Gastroesophageal sphincter (tissue), 4 donors: ENCODE measurements around the gene RASGRP4. TPM values are rescaled to one million over a fixed set of nuclear protein-coding genes. Genes with fewer than 3 reads are reported as not detected.
"Not testable (repeated sequence)": the region's sequence is repeated elsewhere in the genome, so short reads cannot be mapped to it uniquely, and the experiment has no call there.

Experiments
- ATAC-seq: fragments of 150-250 bp; one replicate; pipeline ENCODE4 v1.9.1; 2016; ENCODE audit warnings: mild to moderate bottlenecking, moderate library complexity
- H3K27ac ChIP-seq, 4 donors: fragments of 200-600 bp; sonication (generic) in 3 of 4; 1 replicate in 3 of 4; 2 replicates in 1 of 4; pipeline ENCODE4 v1.5.1; 2016 to 2019
- H3K27me3 ChIP-seq: fragments of 200-600 bp; sonication (generic); one replicate; pipeline ENCODE4 v1.5.1; 2019
- H3K36me3 ChIP-seq, 2 donors: fragments of 200-600 bp; sonication (generic); one replicate each; pipeline ENCODE4 v1.5.1; 2019; ENCODE audit warnings: control low read depth in 1 of 2
- H3K4me1 ChIP-seq, 3 donors: fragments of 200-600 bp; sonication (generic); 1 replicate in 2 of 3; 2 replicates in 1 of 3; pipeline ENCODE4 v1.5.1; 2016 to 2019; ENCODE audit warnings: control low read depth in 2 of 3
- H3K4me3 ChIP-seq, 2 donors: fragments of 200-600 bp; sonication (generic); one replicate each; pipeline ENCODE4 v1.5.1; 2019; ENCODE audit warnings: mild to moderate bottlenecking in 1 of 2, moderate library complexity in 1 of 2
- H3K9me3 ChIP-seq, 3 donors: fragments of 200-600 bp; sonication (generic); one replicate each; pipeline ENCODE4 v1.5.1; 2017 to 2019; ENCODE audit warnings: control low read depth in 2 of 3
- EP300 ChIP-seq: sonication (generic); formaldehyde crosslinking; IDR thresholded peaks from one replicate; pipeline ENCODE4 v1.6.1; 2017; ENCODE audit warnings: antibody characterized with exemption, mild to moderate bottlenecking
- POLR2A ChIP-seq, 2 donors: fragments of 450-650 bp; IDR thresholded peaks; one replicate each; pipeline ENCODE4 v1.6.1; 2017; ENCODE audit warnings: antibody characterized with exemption in 2 of 2, mild to moderate bottlenecking in 2 of 2, moderate library complexity in 1 of 2
- POLR2AphosphoS5 ChIP-seq: sonication (generic); formaldehyde crosslinking; IDR thresholded peaks from one replicate; pipeline ENCODE4 v1.6.1; 2017; ENCODE audit warnings: antibody characterized with exemption
- WGBS, 2 donors: methylation state at CpG; one replicate each; pipeline ENCODE4 v1.1.5; 2018; ENCODE audit warnings: low coverage in 1 of 2; 5-methylcytosine and 5-hydroxymethylcytosine counted together
- total RNA-seq, 4 donors: library from RNA; depleted of rRNA; stranded (reverse); fragments of >200 nt; gene quantifications; one replicate each; pipeline ENCODE4 v1.1.0, GENCODE V29; 2016
- TF ChIP-seq, protein P1 (sequence below), 4 experiments: fragments of 200-600 bp in 2 of 4; fragments of 450-650 bp in 2 of 4; sonication (generic) in 1 of 4; IDR thresholded peaks; one replicate each; pipeline ENCODE4 v1.5.1; 2017 to 2019; ENCODE audit warnings: antibody characterized with exemption in 4 of 4, mild to moderate bottlenecking in 2 of 4, moderate library complexity in 2 of 4

Gene RASGRP4
- total RNA-seq, 4 donors from 2014 or later = 1.2 to 4.7 (median 4.0) TPM

DNA sequence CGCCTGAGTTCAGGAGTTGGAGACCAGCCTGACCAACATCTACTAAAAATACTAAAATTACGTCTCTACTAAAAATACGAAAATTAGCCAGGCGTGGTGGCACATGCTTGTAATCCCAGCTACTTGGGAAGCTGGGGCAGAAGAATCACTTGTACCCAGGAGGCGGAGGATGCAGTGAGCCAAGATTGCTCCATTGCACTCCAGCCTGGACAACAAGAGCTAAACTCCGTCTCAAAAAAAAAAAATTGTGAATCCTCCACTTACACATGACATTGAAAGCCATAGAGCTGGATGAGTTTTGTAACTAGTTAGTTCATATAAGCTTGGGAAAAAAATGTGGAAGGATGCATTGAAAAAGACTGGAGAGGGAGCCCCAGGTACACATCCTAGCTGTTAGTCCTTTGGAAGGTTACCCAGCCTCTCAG lies 52.1 kb downstream of the RASGRP4 start:
- no peak for ATAC-seq
- Histone ChIP-seq H3K27ac (peak overlapping the region; percentile 23 to 93 (median 90)), H3K27me3 (peaks cover 5% of the 10 kb centered on the region), H3K4me1 (peaks cover 8 to 32% (median 16%) of the 10 kb centered on the region in 3 donors), H3K4me3 (peak overlapping the region; percentile 12 to 92), H3K9me3 (no peaks in the 10 kb centered on the region), H3K36me3 (peaks cover 0 to 28% of the 10 kb centered on the region in 2 donors)
- no peak for TF ChIP-seq POLR2A (IDR thresholded peaks at IDR 0.05)
- TF ChIP-seq, protein P1, sequence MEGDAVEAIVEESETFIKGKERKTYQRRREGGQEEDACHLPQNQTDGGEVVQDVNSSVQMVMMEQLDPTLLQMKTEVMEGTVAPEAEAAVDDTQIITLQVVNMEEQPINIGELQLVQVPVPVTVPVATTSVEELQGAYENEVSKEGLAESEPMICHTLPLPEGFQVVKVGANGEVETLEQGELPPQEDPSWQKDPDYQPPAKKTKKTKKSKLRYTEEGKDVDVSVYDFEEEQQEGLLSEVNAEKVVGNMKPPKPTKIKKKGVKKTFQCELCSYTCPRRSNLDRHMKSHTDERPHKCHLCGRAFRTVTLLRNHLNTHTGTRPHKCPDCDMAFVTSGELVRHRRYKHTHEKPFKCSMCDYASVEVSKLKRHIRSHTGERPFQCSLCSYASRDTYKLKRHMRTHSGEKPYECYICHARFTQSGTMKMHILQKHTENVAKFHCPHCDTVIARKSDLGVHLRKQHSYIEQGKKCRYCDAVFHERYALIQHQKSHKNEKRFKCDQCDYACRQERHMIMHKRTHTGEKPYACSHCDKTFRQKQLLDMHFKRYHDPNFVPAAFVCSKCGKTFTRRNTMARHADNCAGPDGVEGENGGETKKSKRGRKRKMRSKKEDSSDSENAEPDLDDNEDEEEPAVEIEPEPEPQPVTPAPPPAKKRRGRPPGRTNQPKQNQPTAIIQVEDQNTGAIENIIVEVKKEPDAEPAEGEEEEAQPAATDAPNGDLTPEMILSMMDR (IDR thresholded peaks at IDR 0.05) = no peak
- no peak for TF ChIP-seq POLR2AphosphoS5
- TF ChIP-seq EP300 = no peak
- 61% methylated on average over 6 of the region's 6 CpGs; no CpG with 5 or more reads in 1 of the 2 donors for WGBS, 2 donors

DNA sequence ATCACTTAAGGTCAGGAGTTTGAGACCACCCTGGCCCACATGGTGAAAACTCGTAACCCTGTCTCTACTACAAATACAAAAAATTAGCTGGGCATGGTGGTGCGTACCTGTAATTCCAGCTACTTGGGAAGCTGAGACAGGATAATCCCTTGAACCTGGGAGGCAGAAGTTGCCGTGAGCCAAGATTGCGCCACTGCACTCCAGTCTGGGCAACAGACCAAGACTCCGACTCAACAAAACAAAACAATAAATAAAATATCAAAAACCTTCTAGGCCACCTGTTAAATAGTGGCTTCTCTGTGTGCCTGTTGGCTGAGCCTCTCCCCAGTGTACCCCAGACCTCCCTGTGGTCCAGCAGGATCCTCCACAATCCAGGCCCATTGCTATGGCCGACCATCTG lies 54.9 kb downstream of the RASGRP4 start:
- H3K27ac ChIP-seq = no peak overlapping the region
- H3K27me3 ChIP-seq = peaks cover 30% of the 10 kb centered on the region
- no peaks in the 10 kb centered on the region for H3K9me3 ChIP-seq
- TF ChIP-seq, protein P1 (IDR thresholded peaks at IDR 0.05) = no peak
- no peak for TF ChIP-seq EP300
- TF ChIP-seq POLR2A (IDR thresholded peaks at IDR 0.05) = no peak
- no peak for TF ChIP-seq POLR2AphosphoS5
- peaks cover 0 to 2% of the 10 kb centered on the region in 2 donors for H3K36me3 ChIP-seq
- H3K4me1 ChIP-seq = peaks cover 7 to 17% (median 8%) of the 10 kb centered on the region in 3 donors
- no peak overlapping the region for H3K4me3 ChIP-seq
- ATAC-seq = no peak
- 75 to 84% methylated on average over 5 to 6 of the region's 6 CpGs for WGBS, 2 donors

DNA sequence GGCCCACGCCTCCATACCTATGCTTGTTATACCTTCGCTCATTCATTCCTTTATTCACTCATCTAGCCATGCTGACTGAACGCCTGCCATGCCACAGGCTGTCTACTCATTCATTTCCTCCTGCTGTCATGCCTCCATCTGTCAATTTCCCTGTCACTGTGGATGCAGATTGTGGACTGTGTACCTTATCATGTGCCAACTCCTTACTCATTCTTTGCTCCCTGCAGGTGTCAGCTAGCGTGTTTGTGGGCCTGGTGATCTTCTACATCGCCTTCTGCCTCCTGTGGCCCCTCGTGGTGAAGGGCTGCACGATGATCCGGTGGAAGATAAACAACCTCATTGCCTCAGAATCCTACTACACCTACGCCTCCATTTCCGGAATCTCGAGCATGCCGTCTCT lies 55.7 kb downstream of the RASGRP4 start:
- peaks cover 36% of the 10 kb centered on the region for H3K27me3 ChIP-seq
- H3K4me1 ChIP-seq = peaks cover 0 to 9% (median under 1%) of the 10 kb centered on the region in 3 donors
- no peaks in the 10 kb centered on the region for H3K9me3 ChIP-seq
- no peak overlapping the region for H3K27ac ChIP-seq
- WGBS, 2 donors = 60 to 61% methylated on average over 5 to 6 of the region's 12 CpGs
- ATAC-seq = no peak
- TF ChIP-seq POLR2A (IDR thresholded peaks at IDR 0.05) (no peak), EP300 (no peak), POLR2AphosphoS5 (no peak)
- TF ChIP-seq, protein P1 (IDR thresholded peaks at IDR 0.05) = no peak
- H3K4me3 ChIP-seq = no peak overlapping the region
- H3K36me3 ChIP-seq = no peaks in the 10 kb centered on the region

- no peak overlapping the region for H3K4me3 ChIP-seq
- H3K9me3 ChIP-seq = no peaks in the 10 kb centered on the region
- TF ChIP-seq POLR2A (IDR thresholded peaks at IDR 0.05) (no peak), EP300 (no peak)
- WGBS, 2 donors = 68 to 95% methylated on average over 2 of the region's 2 CpGs
- no peaks in the 10 kb centered on the region for H3K36me3 ChIP-seq
- no peak for ATAC-seq
- peaks cover 36% of the 10 kb centered on the region for H3K27me3 ChIP-seq
- no peak overlapping the region for H3K27ac ChIP-seq
- H3K4me1 ChIP-seq = peaks cover 0 to 6% (median 0%) of the 10 kb centered on the region in 3 donors
Observed at GRCh38 chr19:38369584-38369983, 56.4 kb downstream of the RASGRP4 start.

GRCh38 chr19:38367041-38367440 lies 59.0 kb downstream of the RASGRP4 start:
- H3K27ac ChIP-seq = no peak overlapping the region
- peaks cover 0 to 11% (median 4%) of the 10 kb centered on the region in 3 donors for H3K4me1 ChIP-seq
- no peak overlapping the region for H3K4me3 ChIP-seq
- TF ChIP-seq POLR2A (IDR thresholded peaks at IDR 0.05) (no peak), EP300 (no peak), POLR2AphosphoS5 (no peak)
- TF ChIP-seq, protein P1 (IDR thresholded peaks at IDR 0.05) = no peak
- H3K9me3 ChIP-seq = no peaks in the 10 kb centered on the region
- H3K27me3 ChIP-seq = peaks cover 46% of the 10 kb centered on the region
- ATAC-seq = no peak
- 70 to 72% methylated on average over 2 to 11 of the region's 12 CpGs for WGBS, 2 donors
- no peaks in the 10 kb centered on the region for H3K36me3 ChIP-seq

DNA sequence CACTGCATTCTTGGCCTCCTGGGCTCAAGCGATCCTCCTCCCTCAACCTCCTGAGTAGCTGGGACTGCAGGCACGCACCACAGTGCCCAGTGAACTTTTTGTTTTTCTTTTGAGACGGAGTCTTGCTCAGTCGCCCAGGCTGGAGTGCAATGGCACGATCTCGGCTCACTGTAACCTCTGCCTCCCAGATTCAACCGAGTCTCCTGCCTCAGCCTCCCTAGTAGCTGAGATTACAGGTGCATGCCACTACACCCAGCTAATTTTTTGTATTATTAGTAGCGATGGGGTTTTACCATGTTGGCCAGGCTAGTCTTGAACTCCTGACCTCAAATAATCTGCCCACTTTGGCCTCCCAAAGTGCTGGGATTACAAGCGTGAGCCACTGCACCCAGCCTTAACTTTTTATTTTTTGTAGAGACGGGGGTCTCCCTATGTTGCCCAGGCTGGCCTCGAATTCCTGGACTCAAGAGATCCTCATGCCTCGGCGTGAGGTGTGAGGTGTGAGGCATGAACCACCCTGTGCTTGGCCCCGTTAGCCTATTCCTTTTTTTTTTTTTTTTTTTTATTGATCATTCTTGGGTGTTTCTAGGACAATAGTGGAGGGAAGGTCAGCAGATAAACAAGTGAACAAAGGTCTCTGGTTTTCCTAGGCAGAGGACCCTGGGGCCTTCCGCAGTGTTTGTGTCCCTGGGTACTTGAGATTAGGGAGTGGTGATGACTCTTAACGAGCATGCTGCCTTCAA lies 62.9 kb downstream of the RASGRP4 start:
- ATAC-seq, H3K27ac ChIP-seq, H3K36me3 ChIP-seq, H3K9me3 ChIP-seq: not testable (repeated sequence)
- Histone ChIP-seq H3K27me3 (peaks cover 74% of the 10 kb centered on the region), H3K4me3 (peak overlapping the region in 1 of 2 donors; percentile 64), H3K4me1 (peaks cover 0 to 22% (median 4%) of the 10 kb centered on the region in 3 donors)
- WGBS, 2 donors = 81 to 84% methylated on average over 8 to 9 of the region's 16 CpGs
